ENCODE measurements around the gene GIMAP8.

GIMAP8 gene

GRCh38 chr7:150404172-150404804 is 46.1 kb upstream of the GIMAP8 start:
- no peak for DNase-seq (ENCODE audit: extremely low spot score)
- ChIA-PET POLR2A (interaction anchor here (0.5 to 2.3 kb wide), 12 partner anchors 9 to 138 kb away, joined by 3 to 20 read pairs (median 4); partner anchors contain the start of gene REPIN1), CTCF (interaction anchor here (0.6 kb wide), 1 partner anchor 11 kb away, joined by 3 read pairs; no protein-coding TSS in a partner anchor)
- TF ChIP-seq NFRKB (IDR thresholded peaks at IDR 0.05) (no peak), SP1 (IDR thresholded peaks at IDR 0.05) (no peak), FOXA1 (IDR thresholded peaks at IDR 0.05) (no peak), L3MBTL2 (conservative IDR thresholded peaks at IDR 0.05) (no peak; the same call in 1 of the 2 replicates), TARDBP (IDR thresholded peaks at IDR 0.05) (no peak), FOXK2 (IDR thresholded peaks at IDR 0.05) (no peak), PKNOX1 (IDR thresholded peaks at IDR 0.05) (no peak), CTBP1 (IDR thresholded peaks at IDR 0.05; ENCODE audit: borderline replicate concordance) (no peak), BHLHE40 (IDR thresholded peaks at IDR 0.05; ENCODE audit: borderline replicate concordance) (no peak), ELF4 (IDR thresholded peaks at IDR 0.05) (no peak), ZNF384 (IDR thresholded peaks at IDR 0.05) (no peak)

- ChIA-PET CTCF (interaction anchor here (0.6 to 2.3 kb wide), 3 partner anchors 10 to 43 kb away, joined by 3 to 7 read pairs (median 3); no protein-coding TSS in a partner anchor), POLR2A (interaction anchor here (0.8 to 2.3 kb wide), 12 partner anchors 8 to 119 kb away, joined by 3 to 20 read pairs (median 6); partner anchors contain the start of gene REPIN1)
- DNase-seq (ENCODE audit: extremely low spot score) = peak; percentile 97
- TF ChIP-seq NFRKB (IDR thresholded peaks at IDR 0.05) = no peak
- TF ChIP-seq CTBP1 (IDR thresholded peaks at IDR 0.05; ENCODE audit: borderline replicate concordance) = no peak
- peak; percentile 88 for TF ChIP-seq LEF1 (IDR thresholded peaks at IDR 0.05; ENCODE audit: borderline replicate concordance)
- TF ChIP-seq FOXM1 (IDR thresholded peaks at IDR 0.05; ENCODE audit: borderline replicate concordance) = 0 out of 2 replicates have a peak, but pooled peaks have one; percentile 45
- TF ChIP-seq SUZ12 (IDR thresholded peaks at IDR 0.05) = no peak
- TF ChIP-seq ARNT (IDR thresholded peaks at IDR 0.05) = peak; percentile 80
- peak; percentile 74; the same call in 1 of the 2 replicates for TF ChIP-seq TARDBP (IDR thresholded peaks at IDR 0.05)
- peak; percentile 27; the same call in 1 of the 2 replicates for TF ChIP-seq L3MBTL2 (conservative IDR thresholded peaks at IDR 0.05)
- no peak for TF ChIP-seq ELF4 (IDR thresholded peaks at IDR 0.05)
- no peak for TF ChIP-seq PKNOX1 (IDR thresholded peaks at IDR 0.05)
- no peak for TF ChIP-seq FOXK2 (IDR thresholded peaks at IDR 0.05)
Measured at GRCh38 chr7:150404805-150405583, 45.4 kb upstream of the GIMAP8 start.

GRCh38 chr7:150405584-150406311 is 44.7 kb upstream of the GIMAP8 start:
- TF ChIP-seq TARDBP (IDR thresholded peaks at IDR 0.05) (no peak), ELF4 (IDR thresholded peaks at IDR 0.05) (no peak), HDGF (IDR thresholded peaks at IDR 0.05; ENCODE audit: borderline replicate concordance) (no peak)
- CTCF ChIA-PET = interaction anchor here (1.0 to 2.3 kb wide), 2 partner anchors 12 to 44 kb away, joined by 3 to 7 read pairs; no protein-coding TSS in a partner anchor
- POLR2A ChIA-PET = interaction anchor here (1.0 to 2.9 kb wide), 7 partner anchors 17 to 97 kb away, joined by 3 to 15 read pairs (median 5); partner anchors contain the start of gene REPIN1
- no peak for DNase-seq (ENCODE audit: extremely low spot score)

DNA sequence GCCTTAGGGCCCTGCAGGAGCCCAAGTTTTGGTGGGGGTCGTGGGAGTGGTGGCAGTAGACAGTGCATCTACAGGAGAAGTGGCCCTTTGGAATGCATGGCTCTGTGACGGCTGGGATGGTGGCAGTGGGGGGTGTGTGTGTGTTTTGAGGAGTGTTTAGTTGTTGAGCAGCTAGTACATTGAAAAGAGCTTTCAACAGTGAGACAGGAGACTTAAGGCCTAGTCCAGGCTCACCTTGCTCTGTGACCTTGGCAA is 44.2 kb upstream of the GIMAP8 start:
- TF ChIP-seq FOXA1 (IDR thresholded peaks at IDR 0.05) = no peak
- TF ChIP-seq FOXM1 (IDR thresholded peaks at IDR 0.05; ENCODE audit: borderline replicate concordance) = no peak
- TF ChIP-seq CTBP1 (IDR thresholded peaks at IDR 0.05; ENCODE audit: borderline replicate concordance) = no peak
- TF ChIP-seq ELF4 (IDR thresholded peaks at IDR 0.05) = no peak
- TF ChIP-seq ZNF384 (IDR thresholded peaks at IDR 0.05) = no peak
- no peak for TF ChIP-seq SP1 (IDR thresholded peaks at IDR 0.05)
- TF ChIP-seq L3MBTL2 (conservative IDR thresholded peaks at IDR 0.05) = no peak
- no peak for TF ChIP-seq TARDBP (IDR thresholded peaks at IDR 0.05)
- TF ChIP-seq HDGF (IDR thresholded peaks at IDR 0.05; ENCODE audit: borderline replicate concordance) = no peak
- no peak for TF ChIP-seq FOXK2 (IDR thresholded peaks at IDR 0.05)
- no peak for TF ChIP-seq LEF1 (IDR thresholded peaks at IDR 0.05; ENCODE audit: borderline replicate concordance)
- no peak for TF ChIP-seq NFRKB (IDR thresholded peaks at IDR 0.05)
- ChIA-PET POLR2A (interaction anchor here (0.9 to 2.9 kb wide), 5 partner anchors 17 to 97 kb away, joined by 3 to 15 read pairs (median 5); partner anchors contain the start of genes ACTR3C, LRRC61 and REPIN1), CTCF (interaction anchor here (2.3 kb wide), 1 partner anchor 12 kb away, joined by 7 read pairs; no protein-coding TSS in a partner anchor)
- DNase-seq (ENCODE audit: extremely low spot score) = no peak

GRCh38 chr7:150406567-150407421 is 43.6 kb upstream of the GIMAP8 start:
- CTCF ChIA-PET = interaction anchor here (1.0 to 2.3 kb wide), 3 partner anchors 11 to 121 kb away, joined by 3 to 7 read pairs (median 5); no protein-coding TSS in a partner anchor

More at GRCh38 chr7:150406567-150407421, 43.6 kb upstream of the GIMAP8 start:
- DNase-seq (ENCODE audit: extremely low spot score) = no peak
- no peak for TF ChIP-seq FOXM1 (IDR thresholded peaks at IDR 0.05; ENCODE audit: borderline replicate concordance)
- TF ChIP-seq SUZ12 (IDR thresholded peaks at IDR 0.05) = no peak
- no peak for TF ChIP-seq NFRKB (IDR thresholded peaks at IDR 0.05)
- no peak for TF ChIP-seq ARNT (IDR thresholded peaks at IDR 0.05)
- no peak for TF ChIP-seq FOXK2 (IDR thresholded peaks at IDR 0.05)
- no peak for TF ChIP-seq HDGF (IDR thresholded peaks at IDR 0.05; ENCODE audit: borderline replicate concordance)
- no peak for TF ChIP-seq TARDBP (IDR thresholded peaks at IDR 0.05)
- TF ChIP-seq LEF1 (IDR thresholded peaks at IDR 0.05; ENCODE audit: borderline replicate concordance) = no peak
- TF ChIP-seq SP1 (IDR thresholded peaks at IDR 0.05) = no peak
- TF ChIP-seq BHLHE40 (IDR thresholded peaks at IDR 0.05; ENCODE audit: borderline replicate concordance) = no peak
- no peak for TF ChIP-seq ZNF384 (IDR thresholded peaks at IDR 0.05)
- POLR2A ChIA-PET = interaction anchor here (0.8 to 2.9 kb wide), 6 partner anchors 11 to 98 kb away, joined by 3 to 15 read pairs (median 4); partner anchors contain the start of genes ACTR3C, LRRC61 and REPIN1
